Measurements from ENCODE around the gene TEAD3.

TEAD3 gene

GRCh38 chr6:35490821-35491557, 5.9 kb downstream of the TEAD3 start:
- no peak for DNase-seq

GRCh38 chr6:35489995-35490791, 6.7 kb downstream of the TEAD3 start:
- no peak for DNase-seq

- DNase-seq, result no peak
These were observed 7.8 kb downstream of the TEAD3 start for GRCh38 chr6:35489066-35489465.

DNA sequence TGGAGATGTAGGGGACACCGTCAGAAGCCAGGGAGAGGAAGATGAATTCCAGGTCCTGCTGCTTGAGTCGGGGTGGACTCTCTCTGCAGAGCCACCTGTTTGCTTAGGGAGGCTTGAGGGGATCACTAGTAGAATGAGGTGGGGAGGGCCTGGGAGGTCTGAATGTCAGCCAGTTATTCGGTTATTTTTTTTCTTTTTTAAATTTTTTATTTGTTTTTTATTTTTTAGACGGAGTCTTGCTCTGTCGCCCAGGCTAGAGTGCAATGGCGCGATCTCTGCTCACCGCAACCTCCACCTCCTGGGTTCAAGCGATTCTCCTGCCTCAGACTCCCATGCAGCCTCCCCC, 8.4 kb downstream of the TEAD3 start:
- DNase-seq, result no peak

DNA sequence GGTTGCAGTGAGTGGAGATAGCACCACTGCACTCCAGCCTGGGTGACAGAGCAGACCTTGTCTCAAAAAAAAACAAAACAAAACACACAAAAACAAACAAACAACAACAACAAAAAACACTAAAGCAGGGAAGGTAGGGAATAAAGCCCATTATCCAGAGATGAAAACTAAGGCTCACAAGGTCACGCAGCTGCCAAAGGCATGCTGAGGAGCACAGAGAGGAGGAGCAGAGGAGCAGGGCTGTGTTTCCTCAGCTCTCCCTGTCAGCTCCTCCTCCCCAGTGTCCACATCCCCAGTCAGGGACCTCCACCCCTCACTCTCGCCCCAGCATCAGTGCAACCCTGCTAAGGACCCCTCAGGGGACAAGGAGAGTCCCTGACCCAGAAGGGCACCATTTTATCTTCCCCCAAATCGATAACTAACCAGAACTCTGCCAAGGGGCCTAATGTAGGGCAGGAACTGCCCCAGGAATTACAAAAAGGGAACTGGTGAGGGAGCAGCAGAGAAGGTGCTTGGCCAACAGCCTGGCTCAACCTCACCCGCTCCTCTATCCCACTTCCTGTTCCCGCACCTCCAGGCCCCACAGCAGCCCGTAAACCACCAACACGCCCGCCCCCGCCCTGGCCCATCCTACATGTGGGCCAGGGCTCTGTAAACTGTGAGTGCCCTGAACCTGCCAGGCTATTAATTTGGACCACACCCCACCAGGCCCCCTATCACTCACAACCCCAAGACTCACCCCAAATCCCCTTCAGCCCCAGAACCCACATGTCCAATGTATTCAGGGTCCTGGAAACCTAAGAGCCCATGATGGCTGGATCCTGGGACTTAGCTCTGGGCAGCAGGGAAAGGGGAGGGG, 9.0 kb downstream of the TEAD3 start:
- no peak for DNase-seq

DNA sequence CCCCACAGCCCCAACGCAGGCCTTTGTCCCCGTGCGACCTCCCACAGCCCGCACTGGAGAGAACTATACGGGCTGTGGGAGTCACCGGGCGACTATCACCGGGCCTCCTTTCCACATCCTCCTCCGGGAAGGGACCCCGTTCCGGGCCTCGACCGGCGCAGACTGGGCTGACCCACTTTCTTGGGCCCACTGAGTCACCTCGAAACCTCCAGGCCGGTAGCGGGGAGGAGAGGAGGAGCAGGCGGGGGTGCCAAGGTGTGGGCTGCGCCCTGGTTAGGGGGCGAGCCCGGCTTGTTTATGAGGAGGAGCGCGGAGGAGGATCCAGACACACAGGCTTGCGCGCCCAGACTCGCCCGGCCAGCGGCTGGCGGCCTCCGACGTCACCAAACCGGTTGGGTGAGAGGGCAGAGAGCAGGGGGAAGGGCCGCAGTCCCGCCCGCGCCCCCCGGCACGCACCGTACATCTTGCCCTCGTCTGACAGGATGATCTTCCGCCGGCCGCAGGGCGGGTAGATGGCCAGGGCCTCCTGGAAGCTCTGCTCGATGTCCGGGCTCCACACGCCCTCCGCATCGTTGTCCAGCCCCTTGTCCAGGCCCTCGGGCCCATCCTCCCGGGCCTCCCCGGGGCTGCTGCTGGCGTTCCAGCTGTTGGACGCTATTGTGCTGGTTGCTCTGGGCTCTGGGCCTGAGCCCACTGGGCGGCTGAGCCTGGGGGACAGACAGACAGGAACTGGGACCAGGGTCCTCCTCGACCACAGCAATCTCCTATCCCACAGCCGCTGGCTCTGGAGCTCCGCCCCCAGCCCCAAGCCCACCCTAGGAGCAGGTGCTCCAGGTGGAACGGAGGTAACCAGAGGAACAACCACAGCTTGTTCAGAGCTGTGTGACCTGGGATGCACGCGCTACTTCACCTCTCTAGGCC, 10.6 kb downstream of the TEAD3 start:
- no peak for DNase-seq

GRCh38 chr6:35485402-35485877, 11.4 kb downstream of the TEAD3 start:
- DNase-seq, result no peak

- DNase-seq, result no peak
These were observed 11.9 kb downstream of the TEAD3 start for GRCh38 chr6:35484921-35485392.

DNA sequence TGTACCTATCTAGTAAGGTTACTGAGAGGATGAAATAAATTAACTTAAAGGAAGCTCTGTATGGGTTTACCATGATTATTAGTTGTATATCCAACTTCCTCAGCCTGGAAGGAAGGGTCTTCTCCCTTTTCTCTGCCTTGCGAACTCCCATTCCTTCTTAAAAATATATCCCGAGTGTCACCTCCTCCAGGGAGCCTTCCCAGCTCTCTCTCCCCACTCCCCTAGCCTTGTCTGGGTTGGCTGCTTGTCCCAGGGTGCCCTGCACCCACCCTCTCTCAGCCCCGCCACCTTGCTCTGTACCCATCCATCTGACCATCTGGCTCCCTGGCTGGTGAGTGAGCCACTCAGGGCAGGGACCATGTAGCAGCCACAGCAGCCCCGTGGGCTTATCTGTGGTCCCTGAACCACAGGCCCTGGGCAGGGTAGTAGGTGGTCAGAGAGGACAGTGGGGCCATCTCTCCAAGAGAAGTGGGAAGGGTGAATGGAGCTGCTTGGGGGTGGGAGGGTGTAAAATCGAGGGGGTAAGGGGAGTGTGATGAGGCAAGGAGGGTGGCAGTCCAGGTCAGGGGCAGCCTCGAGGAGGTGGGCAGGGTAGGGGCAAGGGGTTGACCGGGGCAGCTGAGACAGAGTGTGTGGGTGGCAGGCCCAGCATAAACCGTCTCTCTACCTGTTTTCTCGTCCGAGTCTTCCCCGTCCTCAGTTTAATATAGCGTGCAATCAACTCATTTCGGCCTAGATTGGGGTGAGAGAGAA, 12.8 kb downstream of the TEAD3 start:
- DNase-seq, result no peak

DNA sequence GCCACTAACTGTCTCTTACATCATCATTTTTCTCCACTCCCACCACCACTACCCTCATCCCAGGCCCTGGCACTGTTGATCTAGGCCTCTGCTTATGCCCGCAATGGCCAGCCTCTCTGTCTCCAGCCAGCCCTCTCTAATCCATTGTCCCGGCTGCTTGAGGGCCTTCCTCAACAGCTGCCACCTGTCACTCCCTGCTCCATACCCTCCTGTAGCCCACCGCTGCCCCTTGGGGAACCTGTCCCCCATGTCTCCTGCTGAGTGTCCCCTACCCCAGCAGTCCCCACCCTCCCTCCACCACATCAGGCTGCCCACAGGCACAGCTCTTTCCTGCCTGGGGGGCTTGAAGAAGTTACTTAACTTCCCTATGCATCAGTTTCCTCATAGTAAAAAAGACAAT, 13.4 kb downstream of the TEAD3 start:
- DNase-seq, result no peak

- no peak for DNase-seq
These were observed 13.8 kb downstream of the TEAD3 start for GRCh38 chr6:35483062-35483461.

GRCh38 chr6:35481226-35481625, 15.7 kb downstream of the TEAD3 start:
- no peak for DNase-seq

DNA sequence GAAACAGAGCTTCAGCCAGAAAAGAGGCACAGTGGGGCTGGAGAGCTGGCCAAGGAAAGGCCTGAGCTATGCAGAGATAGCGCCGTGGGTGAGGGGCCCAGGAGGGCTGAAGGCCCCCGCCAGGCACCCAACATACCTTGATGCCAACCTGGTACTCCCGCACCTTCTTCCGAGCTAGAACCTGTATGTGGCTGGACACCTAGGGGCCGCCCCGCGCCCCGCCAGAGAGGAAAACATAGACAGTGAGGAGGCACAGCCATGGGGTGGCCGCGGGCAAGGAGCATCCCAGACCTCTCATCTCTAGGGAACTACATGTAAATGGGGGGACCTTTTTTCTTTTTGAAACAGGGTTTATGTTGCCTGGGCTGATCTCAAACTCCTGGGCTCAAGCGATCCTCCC, 16.7 kb downstream of the TEAD3 start:
- DNase-seq, result no peak

DNA sequence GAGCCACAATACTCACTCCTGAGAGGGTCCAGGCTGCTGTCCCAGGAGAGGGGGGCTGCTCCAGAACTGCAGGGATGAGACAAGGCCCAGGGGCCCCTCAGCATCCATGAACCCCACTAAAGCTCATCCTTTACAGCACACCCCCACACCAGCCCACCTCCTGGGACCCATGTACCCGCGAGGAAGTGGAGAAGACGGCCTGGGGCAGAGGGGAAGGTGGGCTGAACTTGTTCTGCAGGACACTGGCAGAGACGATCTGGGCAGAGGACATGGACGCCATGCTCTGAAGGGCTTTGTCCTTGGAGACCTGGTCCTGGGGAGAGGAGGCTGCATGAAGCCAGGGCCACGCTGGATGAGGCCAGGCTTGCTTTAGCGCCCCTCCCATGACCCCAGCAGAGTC, 18.6 kb downstream of the TEAD3 start:
- no peak for DNase-seq

GRCh38 chr6:35477551-35478179, 19.2 kb downstream of the TEAD3 start:
- no peak for DNase-seq

- DNase-seq, result no peak
These were observed 19.9 kb downstream of the TEAD3 start for GRCh38 chr6:35477028-35477427.

DNA sequence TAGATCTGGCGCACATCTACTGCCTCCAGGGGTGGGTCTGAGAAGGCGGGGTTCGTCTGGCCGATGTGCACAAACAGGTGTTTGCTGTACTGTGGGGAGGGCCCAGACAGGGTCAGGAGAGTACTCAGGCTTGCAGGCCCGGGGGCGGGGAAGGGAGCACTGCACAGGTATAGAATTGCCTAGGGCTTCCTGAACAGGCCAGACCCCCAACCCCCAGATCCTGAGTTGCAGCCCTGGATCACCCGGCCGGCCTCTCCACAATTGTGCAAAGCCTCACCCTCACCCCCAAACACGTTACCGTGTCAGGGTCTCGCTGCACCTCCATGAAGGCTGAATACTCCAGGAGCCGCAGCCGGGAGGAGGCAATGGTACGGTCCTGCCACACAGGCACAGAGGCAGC, 20.9 kb downstream of the TEAD3 start:
- no peak for DNase-seq

DNA sequence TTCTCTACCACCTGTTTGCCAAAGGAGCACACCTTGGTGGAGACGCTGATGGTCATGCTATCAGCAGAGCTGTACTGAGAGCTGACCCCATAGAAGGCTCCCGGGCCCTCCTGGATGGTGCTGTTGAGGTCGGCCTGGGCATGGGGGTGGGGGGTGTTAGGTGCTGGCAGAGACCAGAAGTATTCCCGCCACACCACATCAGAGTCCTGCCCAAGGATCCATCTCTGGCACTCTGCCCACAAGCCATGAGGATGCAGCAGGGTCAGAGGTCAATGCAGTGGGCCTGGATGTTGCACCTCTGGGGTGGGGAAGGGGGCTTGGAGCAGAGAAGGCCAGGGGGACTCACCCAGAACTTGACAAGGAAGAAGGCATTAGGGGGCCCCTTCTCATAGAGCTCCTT, 21.3 kb downstream of the TEAD3 start:
- no peak for DNase-seq

DNA sequence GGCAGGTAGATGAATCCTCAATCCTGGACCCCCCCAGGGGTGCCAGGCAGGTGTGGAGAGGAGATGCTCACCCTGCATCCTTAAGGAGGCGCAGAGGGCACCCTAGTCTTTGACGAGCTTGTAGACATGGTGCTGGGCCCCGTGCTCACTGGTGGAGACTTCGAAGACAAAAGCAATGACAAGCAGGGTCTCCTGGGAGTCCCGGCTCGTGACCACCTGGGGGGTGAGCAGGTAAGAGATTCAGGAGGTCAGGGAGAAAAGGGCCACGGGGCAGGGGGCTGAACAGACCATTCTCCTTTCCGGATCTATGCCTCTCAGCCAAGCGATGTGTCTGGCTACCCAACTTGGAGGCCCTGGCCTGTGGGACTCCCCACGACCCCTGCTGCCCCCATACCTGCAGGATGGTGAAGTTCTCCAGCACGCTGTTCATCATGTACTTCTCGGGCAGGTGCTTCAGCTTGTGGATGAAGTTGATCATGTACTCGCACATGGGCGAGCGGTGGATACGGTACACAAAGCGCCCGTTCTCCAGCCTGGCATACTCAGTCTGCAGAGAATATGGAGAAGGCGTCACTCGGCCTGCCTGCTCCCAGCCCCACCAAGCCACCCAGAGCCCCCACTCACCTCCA, 21.8 kb downstream of the TEAD3 start:
- no peak for DNase-seq

All from cortex of kidney (tissue), 1 donor.